ENCODE data around the gene TNRC6A. TPM values are rescaled to one million over a fixed set of nuclear protein-coding genes. Genes with fewer than 3 reads are reported as not detected.

The TNRC6A gene
- total RNA-seq, 2 donors from 2014 or later: 23.5 to 24.4 TPM

DNA sequence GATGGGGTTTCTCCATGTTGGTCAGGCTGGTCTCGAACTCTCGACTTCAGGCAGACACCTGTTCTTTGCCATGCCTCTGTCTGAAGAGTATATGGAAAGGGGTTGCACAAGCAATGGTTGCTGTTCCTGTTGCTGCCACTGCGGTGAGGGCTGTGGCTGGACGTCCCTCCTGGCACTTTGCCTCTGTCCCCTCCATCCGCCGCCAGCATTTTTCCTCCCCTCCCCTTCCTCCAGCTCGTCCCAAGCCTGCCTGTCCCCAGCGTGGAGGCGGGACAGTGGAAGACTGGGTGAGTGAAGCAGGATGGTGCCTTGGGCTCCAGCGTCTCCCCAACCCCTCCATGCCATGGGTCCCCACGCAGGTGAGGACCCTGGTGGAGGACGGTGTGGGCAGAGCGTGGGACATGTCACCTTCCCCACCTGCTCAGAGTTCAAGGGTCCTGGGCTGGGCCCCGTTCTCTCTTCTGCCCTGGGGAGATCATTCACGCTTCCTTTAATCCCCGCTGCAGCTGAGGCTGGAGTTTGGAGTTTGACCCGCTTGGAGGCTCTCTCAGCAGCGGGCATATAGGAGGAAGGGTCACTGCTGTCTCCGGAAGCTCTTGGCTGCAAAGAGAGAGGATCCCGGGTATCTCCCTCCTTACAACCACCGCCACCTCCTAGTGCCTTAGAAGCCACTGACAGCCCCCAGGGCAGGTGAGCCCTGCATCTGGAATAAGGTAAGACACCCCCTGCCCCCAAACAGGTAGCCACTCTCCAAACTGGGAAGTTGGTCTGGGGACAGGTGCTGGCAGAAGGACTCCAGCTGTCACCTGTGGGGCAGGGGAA, 116.5 kb downstream of the TNRC6A start, which contains the start of gene SLC5A11:
SLC5A11 (plus strand) TSS at position 238 of the 822 bp plus-strand sequence. CDS start 12,681 bp downstream, outside the sequence.
- Histone ChIP-seq H3K27ac (no peak within 1 kb of the TSS), H3K27me3 (no peaks in the 10 kb centered on the region), H3K4me3 (no peak within 1 kb of the TSS), H3K4me1 (no peaks in the 10 kb centered on the region), H3K9me3 (no peaks in the 10 kb centered on the region), H3K36me3 (no peaks in the 10 kb centered on the region)
- TF ChIP-seq, protein P1, sequence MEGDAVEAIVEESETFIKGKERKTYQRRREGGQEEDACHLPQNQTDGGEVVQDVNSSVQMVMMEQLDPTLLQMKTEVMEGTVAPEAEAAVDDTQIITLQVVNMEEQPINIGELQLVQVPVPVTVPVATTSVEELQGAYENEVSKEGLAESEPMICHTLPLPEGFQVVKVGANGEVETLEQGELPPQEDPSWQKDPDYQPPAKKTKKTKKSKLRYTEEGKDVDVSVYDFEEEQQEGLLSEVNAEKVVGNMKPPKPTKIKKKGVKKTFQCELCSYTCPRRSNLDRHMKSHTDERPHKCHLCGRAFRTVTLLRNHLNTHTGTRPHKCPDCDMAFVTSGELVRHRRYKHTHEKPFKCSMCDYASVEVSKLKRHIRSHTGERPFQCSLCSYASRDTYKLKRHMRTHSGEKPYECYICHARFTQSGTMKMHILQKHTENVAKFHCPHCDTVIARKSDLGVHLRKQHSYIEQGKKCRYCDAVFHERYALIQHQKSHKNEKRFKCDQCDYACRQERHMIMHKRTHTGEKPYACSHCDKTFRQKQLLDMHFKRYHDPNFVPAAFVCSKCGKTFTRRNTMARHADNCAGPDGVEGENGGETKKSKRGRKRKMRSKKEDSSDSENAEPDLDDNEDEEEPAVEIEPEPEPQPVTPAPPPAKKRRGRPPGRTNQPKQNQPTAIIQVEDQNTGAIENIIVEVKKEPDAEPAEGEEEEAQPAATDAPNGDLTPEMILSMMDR (IDR thresholded peaks at IDR 0.05): no peak
- peak; percentile 53 for DNase-seq (ENCODE audit: low spot score)

DNA sequence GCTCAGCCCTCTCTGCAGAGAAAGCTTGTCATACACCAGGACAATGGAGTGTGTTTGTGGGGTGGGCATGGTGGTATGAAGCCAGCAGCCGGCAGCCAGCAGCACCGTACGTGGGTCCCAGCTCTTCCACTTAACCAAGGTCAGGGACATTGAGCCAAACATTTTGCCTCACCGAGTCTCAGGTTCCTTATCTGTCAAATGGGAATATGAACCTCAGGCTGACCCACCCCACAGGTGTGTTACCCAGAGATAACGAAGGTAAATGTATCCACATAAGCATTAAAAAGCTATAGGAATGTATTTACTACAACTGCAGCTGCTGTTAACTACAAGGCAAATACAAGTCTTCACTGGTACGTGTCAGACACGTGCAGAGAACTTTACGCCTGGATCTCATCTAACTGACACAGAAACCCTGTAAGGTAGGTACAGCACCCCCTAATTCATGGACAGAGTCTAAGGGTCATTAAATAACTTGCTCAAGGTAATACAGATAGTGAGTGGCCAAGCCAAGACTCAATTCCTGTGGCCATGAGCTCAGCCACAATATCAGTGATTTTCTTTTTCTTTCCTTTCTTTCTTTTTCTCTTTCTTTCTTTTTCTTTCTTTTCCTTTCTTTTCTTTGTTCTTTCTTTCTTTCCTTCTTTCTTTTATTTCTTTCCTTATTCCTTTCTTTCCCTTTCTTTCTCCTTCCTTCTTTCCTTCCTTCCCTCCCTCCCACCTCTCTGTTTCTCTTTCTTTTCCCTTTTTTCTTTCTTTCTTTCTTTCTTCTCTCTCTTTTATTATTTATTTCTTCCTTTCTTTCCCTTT, 117.3 kb downstream of the TNRC6A start:
- TF ChIP-seq, protein P1 (IDR thresholded peaks at IDR 0.05): no peak
- Histone ChIP-seq H3K4me1 (no peaks in the 10 kb centered on the region), H3K36me3 (no peaks in the 10 kb centered on the region), H3K9me3 (no peaks in the 10 kb centered on the region), H3K27ac (no peak overlapping the region), H3K27me3 (no peaks in the 10 kb centered on the region), H3K4me3 (no peak overlapping the region)
- peak; percentile 26 for DNase-seq (ENCODE audit: low spot score)

DNA sequence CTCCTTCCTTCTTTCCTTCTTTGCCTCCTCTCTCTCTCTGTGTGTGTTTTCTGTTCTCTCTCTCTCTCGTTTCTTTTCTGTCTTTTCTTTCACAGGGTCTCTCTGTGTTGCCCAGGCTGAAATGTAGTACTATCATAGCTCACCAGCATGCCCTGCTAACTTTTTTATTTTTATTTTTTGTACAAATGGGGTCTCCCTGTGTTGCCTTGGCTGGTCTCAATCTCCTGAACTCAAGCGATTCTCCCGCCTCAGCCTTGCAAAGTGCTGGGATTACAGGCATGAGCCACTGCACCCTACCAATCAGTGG, 117.9 kb downstream of the TNRC6A start:
- DNase-seq (ENCODE audit: low spot score): peak; percentile 23
- no peaks in the 10 kb centered on the region for H3K4me1 ChIP-seq
- TF ChIP-seq, protein P1 (IDR thresholded peaks at IDR 0.05): no peak
- no peaks in the 10 kb centered on the region for H3K36me3 ChIP-seq
- no peak overlapping the region for H3K27ac ChIP-seq
- no peak overlapping the region for H3K4me3 ChIP-seq
- H3K9me3 ChIP-seq: no peaks in the 10 kb centered on the region
- H3K27me3 ChIP-seq: no peaks in the 10 kb centered on the region

DNA sequence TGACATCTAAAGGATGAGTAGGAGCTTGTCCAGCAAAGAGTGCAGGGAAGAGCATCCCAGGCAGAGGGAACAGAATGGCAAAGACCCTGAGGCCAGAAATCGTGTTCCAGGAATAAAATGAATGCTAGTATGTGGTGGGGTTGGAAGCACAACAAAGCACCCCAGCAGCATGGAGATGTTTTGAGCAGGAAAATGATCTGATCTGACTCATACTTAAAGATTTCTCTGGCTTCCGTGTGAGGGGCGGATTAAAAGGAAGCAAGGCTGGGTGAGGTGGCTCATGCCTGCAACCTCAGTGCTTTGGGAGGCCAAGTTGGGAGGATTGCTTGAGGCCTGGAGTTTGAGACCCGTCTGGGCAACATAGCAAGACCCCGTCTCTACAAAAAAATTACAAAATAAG, 118.6 kb downstream of the TNRC6A start:
- no peaks in the 10 kb centered on the region for H3K27me3 ChIP-seq
- DNase-seq (ENCODE audit: low spot score): no peak
- TF ChIP-seq, protein P1 (IDR thresholded peaks at IDR 0.05): no peak

DNA sequence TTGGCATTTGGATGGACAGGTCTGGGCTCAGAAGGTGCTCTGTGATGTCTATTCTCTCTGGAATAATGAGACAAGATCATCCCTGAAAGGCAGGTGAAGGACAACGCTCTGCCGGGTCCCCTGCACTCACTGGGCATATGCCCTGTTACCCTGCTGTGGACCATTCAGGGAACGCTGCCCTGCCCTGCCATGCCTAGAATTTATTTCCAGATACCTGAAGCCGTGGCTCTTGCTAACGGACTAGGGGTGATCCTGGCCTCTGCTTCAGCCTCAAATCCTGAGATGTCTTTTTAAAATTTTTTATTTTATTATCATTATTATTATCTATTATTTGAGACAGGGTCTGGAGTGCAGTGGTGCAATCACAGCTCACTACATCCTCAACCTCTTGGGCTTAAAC, 120.2 kb downstream of the TNRC6A start:
- Histone ChIP-seq H3K27ac (no peak overlapping the region), H3K36me3 (no peaks in the 10 kb centered on the region), H3K4me3 (no peak overlapping the region), H3K4me1 (peaks cover 0 to 9% of the 10 kb centered on the region in 2 donors), H3K27me3 (no peaks in the 10 kb centered on the region), H3K9me3 (no peaks in the 10 kb centered on the region)
- DNase-seq (ENCODE audit: low spot score): no peak
- TF ChIP-seq, protein P1 (IDR thresholded peaks at IDR 0.05): no peak

More for the DNA sequence above, 118.6 kb downstream of the TNRC6A start:
- no peak overlapping the region for H3K4me3 ChIP-seq
- no peaks in the 10 kb centered on the region for H3K9me3 ChIP-seq
- H3K27ac ChIP-seq: no peak overlapping the region
- no peaks in the 10 kb centered on the region for H3K4me1 ChIP-seq
- H3K36me3 ChIP-seq: no peaks in the 10 kb centered on the region

All from right atrium auricular region (tissue), 2 donors.